ENCODE data around the gene SLC1A4. TPM values are rescaled to one million over a fixed set of nuclear protein-coding genes. Genes with fewer than 3 reads are reported as not detected.

SLC1A4 gene
- polyA plus RNA-seq, 3 donors: 3.2 to 4.5 (median 4.4) TPM

- no peak for DNase-seq
- Histone ChIP-seq H3K27me3 (ENCODE audit: control insufficient read depth in 2 of 2, insufficient read depth in 2 of 2, low read length in 2 of 2) (no peaks in the 10 kb centered on the region), H2AFZ (ENCODE audit: insufficient read depth, low read depth, low read length, poor library complexity, severe bottlenecking) (no peak overlapping the region), H3K4me1 (ENCODE audit: control insufficient read depth in 1 of 2, insufficient read depth in 2 of 2, low read length in 2 of 2) (peaks cover 39 to 44% of the 10 kb centered on the region in 2 donors), H3K9me3 (replicated peaks in 1 of 2; ENCODE audit: control insufficient read depth in 1 of 2, insufficient read depth in 1 of 2, low read length in 2 of 2) (no peaks in the 10 kb centered on the region), H4K20me1 (ENCODE audit: insufficient read depth, low read length) (no peaks in the 10 kb centered on the region), H3K27ac (ENCODE audit: low read depth in 1 of 2, low read length in 2 of 2) (no peak overlapping the region), H3K9ac (ENCODE audit: insufficient read depth, low read length, poor library complexity, severe bottlenecking) (no peak overlapping the region), H3K36me3 (replicated peaks in 1 of 2; ENCODE audit: control insufficient read depth in 1 of 2, insufficient read depth in 2 of 2, low read length in 2 of 2) (peaks cover 18 to 41% of the 10 kb centered on the region in 2 donors), H3K4me2 (replicated peaks; ENCODE audit: extremely low read depth, low read length, poor library complexity, severe bottlenecking) (no peak overlapping the region), H3K4me3 (replicated peaks in 1 of 3; ENCODE audit: low read depth in 2 of 3, low read length in 3 of 3) (no peak overlapping the region), H3K79me2 (ENCODE audit: insufficient read depth, low read length) (peaks cover 21% of the 10 kb centered on the region)
- Mint-ChIP-seq H3K4me3 (no peak overlapping the region), H3K4me1 (peaks cover 45% of the 10 kb centered on the region), H3K36me3 (peaks cover 36 to 40% of the 10 kb centered on the region in 2 donors), H3K27ac (peak overlapping the region in 3 of 7 donors; percentile 40 to 69 (median 62)), H3K9me3 (no peaks in the 10 kb centered on the region), H3K27me3 (ENCODE audit: low read depth in 3 of 3) (no peaks in the 10 kb centered on the region)
- 100% methylated on average over 4 of the region's 7 CpGs for WGBS (ENCODE audit: insufficient coverage)
- intact Hi-C loops (cut with micrococcal nuclease): no loop called here
- no peak for TF ChIP-seq CTCF (IDR thresholded peaks at IDR 0.05)
Measured at GRCh38 chr2:65024149-65024829, 35.1 kb downstream of the SLC1A4 start.

- Mint-ChIP-seq H3K27me3 (ENCODE audit: low read depth in 3 of 3) (no peaks in the 10 kb centered on the region), H3K9me3 (no peaks in the 10 kb centered on the region), H3K36me3 (peaks cover 33% of the 10 kb centered on the region in 2 donors), H3K4me3 (peak overlapping the region in 1 of 2 donors; percentile 51), H3K27ac (peak overlapping the region; percentile 75 to 91 (median 81)), H3K4me1 (peaks cover 41% of the 10 kb centered on the region)
- Histone ChIP-seq H3K4me3 (replicated peaks in 1 of 3; ENCODE audit: low read depth in 2 of 3, low read length in 3 of 3) (no peak overlapping the region), H3K36me3 (replicated peaks in 1 of 2; ENCODE audit: control insufficient read depth in 1 of 2, insufficient read depth in 2 of 2, low read length in 2 of 2) (peaks cover 18 to 35% of the 10 kb centered on the region in 2 donors), H3K4me2 (replicated peaks; ENCODE audit: extremely low read depth, low read length, poor library complexity, severe bottlenecking) (peak overlapping the region; percentile 48), H3K9ac (ENCODE audit: insufficient read depth, low read length, poor library complexity, severe bottlenecking) (no peak overlapping the region), H3K27ac (ENCODE audit: low read depth in 1 of 2, low read length in 2 of 2) (peak overlapping the region in 1 of 2 donors; percentile 11), H3K27me3 (ENCODE audit: control insufficient read depth in 2 of 2, insufficient read depth in 2 of 2, low read length in 2 of 2) (no peaks in the 10 kb centered on the region), H4K20me1 (ENCODE audit: insufficient read depth, low read length) (no peaks in the 10 kb centered on the region), H3K4me1 (ENCODE audit: control insufficient read depth in 1 of 2, insufficient read depth in 2 of 2, low read length in 2 of 2) (peaks cover 44 to 47% of the 10 kb centered on the region in 2 donors), H2AFZ (ENCODE audit: insufficient read depth, low read depth, low read length, poor library complexity, severe bottlenecking) (no peak overlapping the region), H3K9me3 (replicated peaks in 1 of 2; ENCODE audit: control insufficient read depth in 1 of 2, insufficient read depth in 1 of 2, low read length in 2 of 2) (no peaks in the 10 kb centered on the region), H3K79me2 (ENCODE audit: insufficient read depth, low read length) (peaks cover 14% of the 10 kb centered on the region)
- no CpG with 5 or more reads among the region's 8 CpGs for WGBS (ENCODE audit: insufficient coverage)
- DNase-seq: peak; percentile 48 to 74 (median 61)
- intact Hi-C loops (cut with micrococcal nuclease): no loop called here
- TF ChIP-seq CTCF (IDR thresholded peaks at IDR 0.05): no peak
Measured at GRCh38 chr2:65025453-65026123, 36.4 kb downstream of the SLC1A4 start.
